ENCODE data around the gene KCNQ5.

Gene KCNQ5

GRCh38 chr6:72728706-72729343 is 107.0 kb downstream of the KCNQ5 start:
- no peak for TF ChIP-seq CTCF (IDR thresholded peaks at IDR 0.05; ENCODE audit: control insufficient read depth, insufficient read depth, low read depth, low read length, missing control alignments)
- DNase-seq (ENCODE audit: low read depth): no peak
- no peak overlapping the region for H3K4me3 ChIP-seq (ENCODE audit: control insufficient read depth, low read depth, low read length)

GRCh38 chr6:72733045-72733444 is 111.2 kb downstream of the KCNQ5 start:
- no peak overlapping the region for H3K4me3 ChIP-seq (ENCODE audit: control insufficient read depth, low read depth, low read length)
- no peak for DNase-seq (ENCODE audit: low read depth)
- no peak for TF ChIP-seq CTCF (IDR thresholded peaks at IDR 0.05; ENCODE audit: control insufficient read depth, insufficient read depth, low read depth, low read length, missing control alignments)

- no peak overlapping the region for H3K4me3 ChIP-seq (ENCODE audit: control insufficient read depth, low read depth, low read length)
- TF ChIP-seq CTCF (IDR thresholded peaks at IDR 0.05; ENCODE audit: control insufficient read depth, insufficient read depth, low read depth, low read length, missing control alignments): no peak
- DNase-seq (ENCODE audit: low read depth): no peak
These were observed 116.2 kb downstream of the KCNQ5 start for GRCh38 chr6:72738091-72738490.

GRCh38 chr6:72739368-72739779 is 117.5 kb downstream of the KCNQ5 start:
- no peak for TF ChIP-seq CTCF (IDR thresholded peaks at IDR 0.05; ENCODE audit: control insufficient read depth, insufficient read depth, low read depth, low read length, missing control alignments)
- no peak for DNase-seq (ENCODE audit: low read depth)
- no peak overlapping the region for H3K4me3 ChIP-seq (ENCODE audit: control insufficient read depth, low read depth, low read length)

GRCh38 chr6:72740135-72740534 is 118.3 kb downstream of the KCNQ5 start:
- no peak for DNase-seq (ENCODE audit: low read depth)
- no peak for TF ChIP-seq CTCF (IDR thresholded peaks at IDR 0.05; ENCODE audit: control insufficient read depth, insufficient read depth, low read depth, low read length, missing control alignments)
- H3K4me3 ChIP-seq (ENCODE audit: control insufficient read depth, low read depth, low read length): no peak overlapping the region

- no peak for DNase-seq (ENCODE audit: low read depth)
- TF ChIP-seq CTCF (IDR thresholded peaks at IDR 0.05; ENCODE audit: control insufficient read depth, insufficient read depth, low read depth, low read length, missing control alignments): no peak
- no peak overlapping the region for H3K4me3 ChIP-seq (ENCODE audit: control insufficient read depth, low read depth, low read length)
These were observed 119.2 kb downstream of the KCNQ5 start for GRCh38 chr6:72741083-72741482.
